IMR-90 (cell line): ENCODE results near the gene CAMTA1. TPM values are rescaled to one million over a fixed set of nuclear protein-coding genes. Genes with fewer than 3 reads are reported as not detected.

ENCODE experiments used
- ATAC-seq: fragments of 200-7000 bp; cut with Tn5 transposase; 2 replicates; pipeline ENCODE4 v1.9.1; 2020; ENCODE audit warnings: low read depth, mild to moderate bottlenecking, moderate library complexity
- BruUV-seq: library from RNA; stranded (reverse); fragments of 400-500 nt; replicated peaks from 2 replicates; lab custom pipeline; 2021; lab: Mats Ljungman, UMichigan
- CTCF ChIA-PET: fragments of 300-600 bp; formaldehyde crosslinking; extraction: SDS; loops from one replicate; lab custom pipeline; 2021; ENCODE audit warnings: antibody characterized with exemption; lab: Yijun Ruan, JAX
- POLR2A ChIA-PET: fragments of 300-600 bp; sonication (Branson Sonifier 250); formaldehyde crosslinking; loops from one replicate; lab custom pipeline; 2022; ENCODE audit warnings: antibody characterized with exemption; ENCODE audit not compliant: unreplicated experiment; lab: Charles Lee
- DNase-seq: peaks from one replicate; pipeline ENCODE4 v3.0.0; 2013
- H2AFZ ChIP-seq: replicated peaks from 2 replicates; pipeline ENCODE3; 2013; ENCODE audit warnings: low read length, mild to moderate bottlenecking; ENCODE audit not compliant: poor library complexity
- H2AK5ac ChIP-seq: 2 replicates; pipeline ENCODE4 v1.6.1; 2013; ENCODE audit warnings: low read depth, low read length, inconsistent platforms
- H2AK9ac ChIP-seq: replicated peaks from 2 replicates; pipeline ENCODE3; 2013; ENCODE audit warnings: mild to moderate bottlenecking, low read depth, low read length, moderate library complexity; ENCODE audit not compliant: poor library complexity
- H2BK120ac ChIP-seq: 2 replicates; pipeline ENCODE4 v1.6.1; 2013; ENCODE audit warnings: low read depth, low read length, inconsistent platforms
- H2BK15ac ChIP-seq: 3 replicates; pipeline ENCODE4 v1.6.1; 2013; ENCODE audit warnings: low read depth, low read length, inconsistent platforms
- H2BK20ac ChIP-seq: 2 replicates; pipeline ENCODE4 v1.6.1; 2013; ENCODE audit warnings: low read depth, mild to moderate bottlenecking, inconsistent platforms, low read length, moderate library complexity
- H2BK5ac ChIP-seq: 2 replicates; pipeline ENCODE4 v1.6.1; 2013; ENCODE audit warnings: mild to moderate bottlenecking, low read depth, low read length, inconsistent platforms; ENCODE audit not compliant: poor library complexity, severe bottlenecking
- H3K14ac ChIP-seq: replicated peaks from 2 replicates; pipeline ENCODE4 v1.6.1; 2013; ENCODE audit warnings: low read depth, low read length, inconsistent platforms
- H3K18ac ChIP-seq: 2 replicates; pipeline ENCODE4 v1.6.1; 2013; ENCODE audit warnings: low read depth, low read length, control low read depth
- H3K23ac ChIP-seq: 2 replicates; pipeline ENCODE4 v1.6.1; 2013; ENCODE audit warnings: low read depth, low read length, inconsistent platforms
- H3K27ac ChIP-seq: 2 replicates; pipeline ENCODE4 v1.5.1; 2013; ENCODE audit warnings: mild to moderate bottlenecking, control low read depth, low read length; ENCODE audit not compliant: insufficient read depth
- H3K27me3 ChIP-seq: 2 replicates; pipeline ENCODE4 v1.6.1; 2013; ENCODE audit warnings: low read length; ENCODE audit not compliant: control insufficient read depth, insufficient read depth
- H3K36me3 ChIP-seq: 2 replicates; pipeline ENCODE4 v1.6.1; 2013; ENCODE audit warnings: low read length, mixed read lengths; ENCODE audit not compliant: control insufficient read depth, insufficient read depth
- H3K4ac ChIP-seq: 2 replicates; pipeline ENCODE4 v1.6.1; 2013; ENCODE audit warnings: low read depth, low read length, inconsistent platforms
- H3K4me1 ChIP-seq: 2 replicates; pipeline ENCODE4 v1.6.1; 2013; ENCODE audit warnings: low read length, mixed read lengths; ENCODE audit not compliant: control insufficient read depth, insufficient read depth
- H3K4me2 ChIP-seq: 2 replicates; pipeline ENCODE4 v1.6.1; 2013; ENCODE audit warnings: low read depth, mild to moderate bottlenecking, control low read depth, low read length, moderate library complexity
- H3K4me3 ChIP-seq: 2 replicates; pipeline ENCODE4 v1.5.1; 2013; ENCODE audit warnings: low read depth, mild to moderate bottlenecking, control low read depth, low read length, moderate library complexity; ENCODE audit not compliant: insufficient read depth
- H3K56ac ChIP-seq: 2 replicates; pipeline ENCODE4 v1.6.1; 2013; ENCODE audit warnings: low read length, inconsistent platforms; ENCODE audit not compliant: insufficient read depth; ENCODE audit errors: extremely low read depth
- H3K79me1 ChIP-seq, 2 experiments: 2 replicates each; pipeline ENCODE4 v1.6.1; 2013; ENCODE audit warnings: low read length in 2 of 2, inconsistent platforms in 1 of 2, low read depth in 1 of 2
- H3K9ac ChIP-seq: 2 replicates; pipeline ENCODE4 v1.6.1; 2013; ENCODE audit warnings: low read depth, low read length, control low read depth
- H3K9me1 ChIP-seq: 2 replicates; pipeline ENCODE4 v1.6.1; 2013; ENCODE audit warnings: low read length, inconsistent platforms; ENCODE audit not compliant: insufficient read depth
- H3K9me3 ChIP-seq: 2 replicates; pipeline ENCODE4 v1.6.1; 2013; ENCODE audit warnings: low read length; ENCODE audit not compliant: control insufficient read depth, insufficient read depth
- H4K20me1 ChIP-seq: 2 replicates; pipeline ENCODE4 v1.6.1; 2013; ENCODE audit warnings: low read length, inconsistent platforms; ENCODE audit not compliant: insufficient read depth
- H4K5ac ChIP-seq: 2 replicates; pipeline ENCODE4 v1.6.1; 2013; ENCODE audit warnings: mild to moderate bottlenecking, low read depth, low read length, control low read depth
- H4K8ac ChIP-seq, 2 experiments: 2 replicates each; pipeline ENCODE4 v1.6.1; 2013; ENCODE audit warnings: low read depth in 2 of 2, low read length in 2 of 2, control low read depth in 1 of 2, inconsistent platforms in 1 of 2
- H4K91ac ChIP-seq: 2 replicates; pipeline ENCODE4 v1.6.1; 2013; ENCODE audit warnings: low read depth, low read length, inconsistent platforms; ENCODE audit not compliant: insufficient read depth
- BHLHE40 ChIP-seq: fragments of 150-350 bp; IDR thresholded peaks from 2 replicates; pipeline ENCODE4 v1.6.1; 2016; ENCODE audit warnings: mild to moderate bottlenecking, low read depth, low read length
- CEBPB ChIP-seq: IDR thresholded peaks from 2 replicates; pipeline ENCODE4 v1.6.1; 2012; ENCODE audit warnings: low read depth, low read length, improper control_type of control experiment
- CHD1 ChIP-seq: IDR thresholded peaks from 2 replicates; pipeline ENCODE4 v1.6.1; 2012; ENCODE audit warnings: low read depth, low read length, improper control_type of control experiment
- CTCF ChIP-seq: conservative IDR thresholded peaks from 2 replicates; pipeline ENCODE4 v1.5.1; 2012; ENCODE audit warnings: mild to moderate bottlenecking, low read depth, low read length, improper control_type of control experiment
- ELK1 ChIP-seq: fragments of 150-350 bp; IDR thresholded peaks from 2 replicates; pipeline ENCODE4 v1.6.1; 2016; ENCODE audit warnings: low read depth, mild to moderate bottlenecking, low read length, moderate library complexity, borderline replicate concordance
- FOS ChIP-seq: fragments of 150-350 bp; IDR thresholded peaks from 2 replicates; pipeline ENCODE4 v1.6.1; 2016; ENCODE audit warnings: low read depth, low read length
- MAFK ChIP-seq: IDR thresholded peaks from 2 replicates; pipeline ENCODE4 v1.6.1; 2012; ENCODE audit warnings: low read depth, low read length, improper control_type of control experiment
- MAZ ChIP-seq: IDR thresholded peaks from 2 replicates; pipeline ENCODE4 v1.6.1; 2012; ENCODE audit warnings: low read depth, mild to moderate bottlenecking, low read length, improper control_type of control experiment, moderate library complexity, borderline replicate concordance
- MXI1 ChIP-seq: IDR thresholded peaks from 2 replicates; pipeline ENCODE4 v1.6.1; 2012; ENCODE audit warnings: low read depth, mild to moderate bottlenecking, low read length, moderate library complexity, borderline replicate concordance
- NFE2L2 ChIP-seq: fragments of 150-350 bp; IDR thresholded peaks from 2 replicates; pipeline ENCODE4 v1.6.1; 2016; ENCODE audit warnings: low read depth, mild to moderate bottlenecking, low read length
- POLR2A ChIP-seq: IDR thresholded peaks from 2 replicates; pipeline ENCODE4 v1.6.1; 2012; ENCODE audit warnings: mild to moderate bottlenecking, low read depth, low read length
- RAD21 ChIP-seq: IDR thresholded peaks from 2 replicates; pipeline ENCODE4 v1.6.1; 2012; ENCODE audit warnings: low read length, improper control_type of control experiment
- RCOR1 ChIP-seq: IDR thresholded peaks from 2 replicates; pipeline ENCODE4 v1.6.1; 2012; ENCODE audit warnings: mild to moderate bottlenecking, low read length, improper control_type of control experiment; ENCODE audit not compliant: insufficient replicate concordance
- RFX5 ChIP-seq: IDR thresholded peaks from 2 replicates; pipeline ENCODE4 v1.8.0; 2012; ENCODE audit warnings: low read depth, mild to moderate bottlenecking, low read length, moderate library complexity
- SMC3 ChIP-seq: fragments of 150-350 bp; IDR thresholded peaks from 2 replicates; pipeline ENCODE4 v1.6.1; 2016; ENCODE audit warnings: low read depth, mild to moderate bottlenecking, antibody characterized with exemption, low read length, moderate library complexity
- USF2 ChIP-seq: fragments of 150-350 bp; IDR thresholded peaks from 2 replicates; pipeline ENCODE4 v1.6.1; 2017; ENCODE audit warnings: mild to moderate bottlenecking, antibody characterized with exemption, low read length, low read depth
- WGBS, 2 experiments: methylation state at CpG; one replicate each; pipeline versions ENCODE4 v1.1.5 to v1.1.7; 2013; ENCODE audit warnings: missing lambda C conversion rate in 2 of 2; ENCODE audit not compliant: insufficient read length in 1 of 2; ENCODE audit errors: extremely low coverage in 2 of 2; 5-methylcytosine and 5-hydroxymethylcytosine counted together
- dilution Hi-C: fragments of 300-500 bp; cut with HindIII; formaldehyde crosslinking; loops from one replicate; pipeline ENCODE4 v1.14.3; 2018; ENCODE audit warnings: low sequenced_read_pairs; ENCODE audit not compliant: unreplicated experiment
- in situ Hi-C: fragments of 300-500 bp; cut with MboI; formaldehyde crosslinking; loops from 3 replicates; pipeline ENCODE4 v1.14.3; 2019; ENCODE audit warnings: low sequenced_read_pairs, inconsistent platforms, mixed read lengths
- intact Hi-C: fragments of 100-400 bp; cut with micrococcal nuclease; formaldehyde crosslinking; loops from 2 replicates; pipeline ENCODE4 v1.10.0; 2022
- polyA plus RNA-seq, 3 experiments: library from polyadenylated mRNA; depleted of rRNA; stranded (reverse); fragments of >200 nt; gene quantifications; 2 replicates each; pipeline ENCODE4 v1.2.3, GENCODE V29; 2012; ENCODE audit warnings: low replicate concordance in 1 of 3
- total RNA-seq: library from RNA; depleted of rRNA; stranded (reverse); fragments of >200 nt; gene quantifications from 2 replicates; pipeline ENCODE4 v1.2.3, GENCODE V29; 2012

Gene CAMTA1
- total and polyA plus RNA-seq, 2 of the 4 experiments (the other 2 are of a cell fraction): 35.5 to 74.3 TPM

DNA sequence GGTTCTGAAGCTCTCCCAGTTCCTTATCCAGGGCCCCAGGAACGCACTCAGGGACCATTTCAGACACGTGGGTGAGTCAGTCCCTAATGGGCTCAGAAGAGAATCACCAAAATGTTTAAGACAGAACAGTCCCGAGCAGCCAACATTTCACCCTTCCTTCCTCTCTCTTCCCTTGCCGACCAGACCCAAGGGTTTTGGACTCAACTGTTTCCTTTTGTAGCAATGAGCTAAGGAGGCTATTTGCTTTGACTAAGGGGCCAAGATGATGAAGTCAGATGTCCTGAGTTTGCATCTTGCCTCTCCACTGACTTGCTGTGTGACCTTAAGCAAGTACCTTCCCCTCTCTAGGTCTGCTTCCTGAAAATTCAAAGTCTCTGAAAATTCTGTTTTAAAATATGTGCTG, 513.5 kb downstream of the CAMTA1 start:
- Histone ChIP-seq H3K36me3 (no peaks in the 10 kb centered on the region), H2AK5ac (peak overlapping the region; percentile 97), H4K91ac (peak overlapping the region; percentile 100), H3K18ac (peak overlapping the region; percentile 92), H3K9me3 (peaks cover 8% of the 10 kb centered on the region), H3K23ac (peak overlapping the region; percentile 96), H4K20me1 (0 out of 2 replicates have a peak, but pooled peaks cover 3% of the 10 kb centered on the region), H3K4me1 (peaks cover 18% of the 10 kb centered on the region), H4K8ac (peak overlapping the region; percentile 94 to 99), H4K5ac (peak overlapping the region; percentile 85), H2AK9ac (peak overlapping the region; percentile 98), H3K79me1 (no peaks in the 10 kb centered on the region), H3K14ac (peak overlapping the region; percentile 96), H3K4me3 (no peak overlapping the region), H3K27ac (peak overlapping the region; percentile 85), H2BK15ac (peak overlapping the region; percentile 93), H3K9me1 (peaks cover 11% of the 10 kb centered on the region), H3K4ac (peak overlapping the region; percentile 98), H2BK20ac (peak overlapping the region; percentile 97), H3K56ac (peak overlapping the region; percentile 98), H3K27me3 (no peaks in the 10 kb centered on the region), H3K4me2 (peak overlapping the region; percentile 45), H2BK120ac (peak overlapping the region; percentile 98), H2BK5ac (peak overlapping the region; percentile 98), H2AFZ (peak overlapping the region; percentile 84), H3K9ac (peak overlapping the region; percentile 57)
- DNase-seq (peak; percentile 82), ATAC-seq (peak; percentile 19)
- WGBS, 2 experiments: no CpG with 5 or more reads among the region's 4 CpGs
- ChIA-PET POLR2A (no interaction called here), CTCF (interaction anchor here (0.9 kb wide), 1 partner anchor 16 kb away, joined by 3 read pairs; no protein-coding TSS in a partner anchor)
- TF ChIP-seq BHLHE40 (peak; percentile 49; the same call in 1 of the 2 replicates), RFX5 (no peak), USF2 (peak; percentile 36; the same call in 1 of the 2 replicates), SMC3 (no peak), CHD1 (no peak), RCOR1 (no peak), FOS (no peak), CEBPB (no peak), POLR2A (peak; percentile 67), CTCF (no peak), NFE2L2 (no peak), RAD21 (peak; percentile 23), MAZ (no peak), MAFK (peak; percentile 4; the same call in 1 of the 2 replicates), MXI1 (no peak), ELK1 (no peak)
- in situ Hi-C loops: no loop called here
- BruUV-seq: no TSS peak
- intact Hi-C loops: loop anchor here (5.0 to 10.0 kb wide), 4 partner anchors 76 to 346 kb away; no protein-coding TSS in a partner anchor
- dilution Hi-C loops: no loop called here
